Trophoblast cell (in vitro differentiated cells and primary cell): Measurements from ENCODE around the gene MFNG.

Experiments
- DNase-seq, 2 donors: peaks; one replicate each; pipeline ENCODE4 v3.0.0-alpha.2; 2016
- H2AFZ ChIP-seq: 2 replicates; pipeline ENCODE4 v1.6.1; 2013; ENCODE audit warnings: low read length, moderate library complexity, mild to moderate bottlenecking; ENCODE audit not compliant: insufficient read depth, poor library complexity
- H2AK5ac ChIP-seq: 2 replicates; pipeline ENCODE4 v1.6.1; 2013; ENCODE audit warnings: mild to moderate bottlenecking, low read length
- H2BK120ac ChIP-seq: 2 replicates; pipeline ENCODE4 v1.6.1; 2013; ENCODE audit warnings: low read length, mild to moderate bottlenecking, moderate library complexity; ENCODE audit not compliant: insufficient read depth, poor library complexity
- H2BK12ac ChIP-seq: 2 replicates; pipeline ENCODE4 v1.6.1; 2013; ENCODE audit warnings: mild to moderate bottlenecking, low read length, moderate library complexity
- H2BK5ac ChIP-seq: 2 replicates; pipeline ENCODE4 v1.6.1; 2013; ENCODE audit warnings: low read length, low read depth, moderate library complexity, mild to moderate bottlenecking; ENCODE audit not compliant: poor library complexity
- H3K14ac ChIP-seq: 2 replicates; pipeline ENCODE4 v1.6.1; 2013; ENCODE audit warnings: mild to moderate bottlenecking, low read length
- H3K18ac ChIP-seq: 2 replicates; pipeline ENCODE4 v1.6.1; 2013; ENCODE audit warnings: mild to moderate bottlenecking, low read length
- H3K23ac ChIP-seq: 2 replicates; pipeline ENCODE4 v1.6.1; 2013; ENCODE audit warnings: low read length
- H3K27ac ChIP-seq: 2 replicates; pipeline ENCODE4 v1.5.1; 2013; ENCODE audit warnings: low read depth, mild to moderate bottlenecking, inconsistent platforms, low read length, moderate library complexity
- H3K27me3 ChIP-seq: 2 replicates; pipeline ENCODE4 v1.6.1; 2013; ENCODE audit warnings: inconsistent platforms, mild to moderate bottlenecking, low read length, moderate library complexity; ENCODE audit not compliant: insufficient read depth
- H3K36me3 ChIP-seq, 2 experiments: 1 replicate in 1 of 2; 2 replicates in 1 of 2; pipeline ENCODE4 v1.6.1; 2013; ENCODE audit warnings: low read length in 2 of 2, mild to moderate bottlenecking in 2 of 2, moderate library complexity in 1 of 2; ENCODE audit not compliant: insufficient read depth in 2 of 2, control insufficient read depth in 1 of 2
- H3K4ac ChIP-seq: 2 replicates; pipeline ENCODE4 v1.6.1; 2013; ENCODE audit warnings: low read depth, mild to moderate bottlenecking, low read length, moderate library complexity
- H3K4me1 ChIP-seq, 2 experiments: 1 replicate in 1 of 2; 2 replicates in 1 of 2; pipeline ENCODE4 v1.6.1; 2013; ENCODE audit warnings: low read length in 2 of 2, mild to moderate bottlenecking in 2 of 2, moderate library complexity in 1 of 2; ENCODE audit not compliant: insufficient read depth in 2 of 2, control insufficient read depth in 1 of 2
- H3K4me2 ChIP-seq: 2 replicates; pipeline ENCODE4 v1.6.1; 2013; ENCODE audit warnings: inconsistent platforms, mild to moderate bottlenecking, low read length, moderate library complexity
- H3K4me3 ChIP-seq: 2 replicates; pipeline ENCODE4 v1.5.1; 2013; ENCODE audit warnings: mild to moderate bottlenecking, low read depth, low read length, inconsistent platforms
- H3K79me1 ChIP-seq: one replicate; pipeline ENCODE4 v1.6.1; 2013; ENCODE audit warnings: low read length
- H3K79me2 ChIP-seq: 2 replicates; pipeline ENCODE4 v1.6.1; 2013; ENCODE audit warnings: low read length, mild to moderate bottlenecking; ENCODE audit not compliant: control insufficient read depth, insufficient read depth, poor library complexity
- H3K9ac ChIP-seq: 2 replicates; pipeline ENCODE4 v1.6.1; 2013; ENCODE audit warnings: mild to moderate bottlenecking, low read length
- H3K9me3 ChIP-seq: 2 replicates; pipeline ENCODE4 v1.6.1; 2013; ENCODE audit warnings: low read depth, mild to moderate bottlenecking, control low read depth, inconsistent platforms, low read length; ENCODE audit not compliant: insufficient read depth
- H4K12ac ChIP-seq: 2 replicates; pipeline ENCODE4 v1.6.1; 2013; ENCODE audit warnings: low read depth, mild to moderate bottlenecking, low read length, moderate library complexity
- H4K8ac ChIP-seq: 2 replicates; pipeline ENCODE4 v1.6.1; 2013; ENCODE audit warnings: low read depth, mild to moderate bottlenecking, low read length, moderate library complexity
- H4K91ac ChIP-seq: one replicate; pipeline ENCODE4 v1.6.1; 2013; ENCODE audit warnings: low read depth, mild to moderate bottlenecking, low read length, moderate library complexity
- WGBS: extraction: QIAGEN DNeasy Blood & Tissue Kit; methylation state at CpG from one replicate; pipeline ENCODE4 v1.1.7; 2013; ENCODE audit warnings: missing lambda C conversion rate; ENCODE audit not compliant: insufficient read length, insufficient coverage; ENCODE audit errors: extremely low coverage; 5-methylcytosine and 5-hydroxymethylcytosine counted together

MFNG gene

GRCh38 chr22:37499789-37500540 is 13.8 kb upstream of the MFNG start:
- H3K9ac ChIP-seq: no peak overlapping the region
- no peak overlapping the region for H2AFZ ChIP-seq
- H3K79me1 ChIP-seq: peaks cover 9% of the 10 kb centered on the region
- no peak overlapping the region for H4K91ac ChIP-seq
- no peak for DNase-seq
- no peaks in the 10 kb centered on the region for H3K79me2 ChIP-seq
- no peak overlapping the region for H3K23ac ChIP-seq
- H3K14ac ChIP-seq: no peak overlapping the region
- no peak overlapping the region for H4K12ac ChIP-seq
- H3K4me1 ChIP-seq: peaks cover 27% of the 10 kb centered on the region in 2 experiments
- no peak overlapping the region for H3K4me3 ChIP-seq
- H3K27ac ChIP-seq: no peak overlapping the region
- H3K9me3 ChIP-seq: peaks cover 4% of the 10 kb centered on the region
- H2BK120ac ChIP-seq: no peak overlapping the region
- H2BK12ac ChIP-seq: no peak overlapping the region
- no peak overlapping the region for H3K4me2 ChIP-seq
- H3K18ac ChIP-seq: no peak overlapping the region
- H3K36me3 ChIP-seq: peaks cover 8 to 10% of the 10 kb centered on the region in 2 experiments
- no peak overlapping the region for H2BK5ac ChIP-seq
- H3K4ac ChIP-seq: no peak overlapping the region
- no peak overlapping the region for H4K8ac ChIP-seq
- H2AK5ac ChIP-seq: no peak overlapping the region
- H3K27me3 ChIP-seq: no peaks in the 10 kb centered on the region
- WGBS: no CpG with 5 or more reads among the region's 13 CpGs

DNA sequence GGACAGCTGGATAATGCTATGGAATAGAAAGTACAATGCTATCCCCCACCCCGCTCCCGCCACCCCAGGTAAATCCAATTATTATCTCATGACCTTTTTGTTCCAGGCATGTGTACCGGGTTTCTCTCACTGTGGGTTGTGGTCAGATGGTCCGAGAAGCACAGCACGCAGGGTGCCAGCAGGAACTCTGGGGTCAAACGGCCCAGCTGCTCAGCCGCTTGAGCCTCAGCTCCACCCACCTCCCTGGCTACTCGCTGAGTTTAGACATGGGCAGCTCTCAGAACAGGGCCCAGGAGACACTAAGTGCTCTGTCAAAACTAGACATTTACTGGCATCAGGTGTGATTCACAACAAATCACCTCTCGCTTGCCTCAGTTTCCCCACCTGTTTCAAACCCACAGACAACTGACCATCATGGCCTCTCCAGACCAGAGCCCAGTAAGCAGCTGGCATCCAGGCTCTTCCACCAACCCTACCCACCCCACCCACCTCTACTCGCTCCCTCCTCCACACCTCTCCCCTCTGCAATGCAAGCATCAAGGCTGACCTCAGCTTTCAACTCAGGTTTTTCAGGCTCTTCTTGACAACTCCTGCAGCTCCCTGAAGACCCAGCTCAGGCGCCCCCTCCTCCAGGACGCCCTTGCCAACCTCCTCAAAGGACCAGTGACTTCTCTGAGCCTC is 13.0 kb upstream of the MFNG start:
- Histone ChIP-seq H3K4me2 (no peak overlapping the region), H4K8ac (no peak overlapping the region)

DNA sequence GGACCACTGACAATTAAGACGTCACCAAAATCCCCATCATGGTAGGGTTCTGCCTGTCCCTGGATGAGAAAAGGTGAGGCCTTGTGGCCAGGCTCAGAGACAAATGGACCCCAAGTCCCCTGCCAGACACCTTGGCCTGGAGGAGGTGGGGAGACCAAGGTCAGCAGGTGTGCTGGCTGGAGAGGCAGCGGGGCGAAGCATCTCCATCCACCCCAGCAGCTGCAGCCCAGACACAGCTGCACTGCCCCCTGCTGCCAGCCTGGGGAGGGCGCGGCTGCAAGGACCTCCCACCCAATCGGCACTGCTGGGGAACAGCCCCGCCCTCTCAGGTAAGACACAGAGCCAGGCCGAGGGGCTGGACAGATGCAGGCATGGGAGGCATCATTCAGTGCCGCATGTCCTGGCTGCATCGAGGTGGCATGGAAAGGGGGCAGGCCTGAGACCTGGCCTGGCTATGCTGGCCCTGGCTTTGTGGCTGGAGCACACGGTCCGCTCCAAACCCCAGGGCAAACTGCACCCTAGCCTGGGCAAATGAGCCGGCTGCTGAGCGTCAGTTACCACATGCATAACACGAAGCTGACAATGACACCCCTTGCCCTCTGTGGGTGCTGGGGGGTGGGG is 12.2 kb upstream of the MFNG start:
- WGBS: no CpG with 5 or more reads among the region's 15 CpGs
- Histone ChIP-seq H4K12ac (no peak overlapping the region), H4K8ac (no peak overlapping the region)

More for the DNA sequence above, 13.0 kb upstream of the MFNG start:
- Histone ChIP-seq H2BK12ac (no peak overlapping the region), H4K91ac (no peak overlapping the region), H3K27ac (no peak overlapping the region), H3K9ac (no peak overlapping the region), H2AK5ac (no peak overlapping the region), H3K36me3 (peaks cover 2 to 7% of the 10 kb centered on the region in 2 experiments), H3K4me1 (peaks cover 27% of the 10 kb centered on the region in 2 experiments), H4K12ac (no peak overlapping the region), H3K23ac (no peak overlapping the region), H2BK120ac (no peak overlapping the region), H3K9me3 (peaks cover 2% of the 10 kb centered on the region), H3K4ac (no peak overlapping the region), H3K27me3 (no peaks in the 10 kb centered on the region), H3K18ac (no peak overlapping the region), H3K14ac (no peak overlapping the region), H2AFZ (no peak overlapping the region), H3K79me2 (no peaks in the 10 kb centered on the region), H3K4me3 (no peak overlapping the region), H3K79me1 (peaks cover 9% of the 10 kb centered on the region), H2BK5ac (no peak overlapping the region)
- DNase-seq: no peak
- WGBS: no CpG with 5 or more reads among the region's 12 CpGs

DNA sequence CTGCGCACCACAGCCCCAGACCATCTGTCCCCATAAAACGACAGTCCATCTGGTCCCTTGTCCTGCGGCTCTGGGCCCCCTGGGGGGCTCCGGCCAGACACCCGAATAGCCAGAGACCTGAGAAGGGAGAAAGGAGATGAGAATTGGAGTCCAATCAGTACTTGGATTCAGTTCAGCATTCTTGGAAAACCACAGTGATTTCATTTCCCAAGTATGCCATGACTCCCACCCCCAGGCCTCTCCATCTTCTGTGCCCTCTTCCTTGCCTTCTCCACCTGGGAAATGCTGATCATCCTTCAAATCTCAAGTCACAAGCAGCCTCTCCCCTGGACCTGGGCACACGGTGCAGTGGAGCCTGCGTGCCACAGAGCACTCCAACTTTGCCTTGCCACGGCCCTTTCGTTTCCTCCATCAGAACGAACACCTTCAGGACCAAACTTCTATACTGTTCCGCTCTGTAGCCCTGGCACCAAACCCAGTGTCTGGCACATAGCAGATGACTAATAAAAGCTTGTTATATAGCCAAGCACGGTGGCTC is 10.9 kb upstream of the MFNG start:
- Histone ChIP-seq H3K27ac (no peak overlapping the region), H2BK12ac (no peak overlapping the region), H3K4me3 (peak overlapping the region; percentile 4), H4K91ac (no peak overlapping the region), H2AFZ (no peak overlapping the region), H3K14ac (no peak overlapping the region), H3K36me3 (peaks cover 0 to 5% of the 10 kb centered on the region in 2 experiments), H3K4ac (no peak overlapping the region), H3K79me2 (no peaks in the 10 kb centered on the region), H3K79me1 (peaks cover 9% of the 10 kb centered on the region), H3K4me1 (peaks cover 18 to 19% of the 10 kb centered on the region in 2 experiments), H4K8ac (no peak overlapping the region), H3K18ac (no peak overlapping the region), H3K9me3 (peaks cover 4% of the 10 kb centered on the region), H2BK120ac (peak overlapping the region; percentile 37), H4K12ac (no peak overlapping the region), H3K23ac (no peak overlapping the region), H3K4me2 (no peak overlapping the region), H3K9ac (no peak overlapping the region), H3K27me3 (no peaks in the 10 kb centered on the region), H2BK5ac (no peak overlapping the region), H2AK5ac (no peak overlapping the region)
- peak in 1 of 2 donors; percentile 36 for DNase-seq
- WGBS: no CpG with 5 or more reads among the region's 12 CpGs

More for the DNA sequence above, 12.2 kb upstream of the MFNG start:
- H3K9ac ChIP-seq: no peak overlapping the region
- H3K4me2 ChIP-seq: no peak overlapping the region
- peaks cover 27% of the 10 kb centered on the region in 2 experiments for H3K4me1 ChIP-seq
- peaks cover 2% of the 10 kb centered on the region for H3K9me3 ChIP-seq
- DNase-seq: peak in 1 of 2 donors; percentile 31
- H2BK5ac ChIP-seq: no peak overlapping the region
- no peak overlapping the region for H3K27ac ChIP-seq
- H3K4ac ChIP-seq: no peak overlapping the region
- H4K91ac ChIP-seq: no peak overlapping the region
- H2AK5ac ChIP-seq: no peak overlapping the region
- no peak overlapping the region for H3K18ac ChIP-seq
- peaks cover 9% of the 10 kb centered on the region for H3K79me1 ChIP-seq
- no peak overlapping the region for H2BK12ac ChIP-seq
- no peak overlapping the region for H3K23ac ChIP-seq
- H3K36me3 ChIP-seq: peaks cover 0 to 5% of the 10 kb centered on the region in 2 experiments
- no peak overlapping the region for H2BK120ac ChIP-seq
- no peaks in the 10 kb centered on the region for H3K27me3 ChIP-seq
- no peak overlapping the region for H3K14ac ChIP-seq
- H2AFZ ChIP-seq: no peak overlapping the region
- H3K79me2 ChIP-seq: no peaks in the 10 kb centered on the region
- no peak overlapping the region for H3K4me3 ChIP-seq
